IMR-90 (cell line): ENCODE results near the gene RNF223. TPM values are rescaled to one million over a fixed set of nuclear protein-coding genes. Genes with fewer than 3 reads are reported as not detected.

Experiments
- ATAC-seq: fragments of 200-7000 bp; cut with Tn5 transposase; 2 replicates; pipeline ENCODE4 v1.9.1; 2020; ENCODE audit warnings: low read depth, mild to moderate bottlenecking, moderate library complexity
- BruUV-seq: library from RNA; stranded (reverse); fragments of 400-500 nt; replicated peaks from 2 replicates; lab custom pipeline; 2021; lab: Mats Ljungman, UMichigan
- CTCF ChIA-PET: fragments of 300-600 bp; formaldehyde crosslinking; extraction: SDS; loops from one replicate; lab custom pipeline; 2021; ENCODE audit warnings: antibody characterized with exemption; lab: Yijun Ruan, JAX
- POLR2A ChIA-PET: fragments of 300-600 bp; sonication (Branson Sonifier 250); formaldehyde crosslinking; loops from one replicate; lab custom pipeline; 2022; ENCODE audit warnings: antibody characterized with exemption; ENCODE audit not compliant: unreplicated experiment; lab: Charles Lee
- DNase-seq: peaks from one replicate; pipeline ENCODE4 v3.0.0; 2013
- H2AFZ ChIP-seq: replicated peaks from 2 replicates; pipeline ENCODE3; 2013; ENCODE audit warnings: low read length, mild to moderate bottlenecking; ENCODE audit not compliant: poor library complexity
- H2AK5ac ChIP-seq: 2 replicates; pipeline ENCODE4 v1.6.1; 2013; ENCODE audit warnings: low read depth, low read length, inconsistent platforms
- H2AK9ac ChIP-seq: replicated peaks from 2 replicates; pipeline ENCODE3; 2013; ENCODE audit warnings: mild to moderate bottlenecking, low read depth, low read length, moderate library complexity; ENCODE audit not compliant: poor library complexity
- H2BK120ac ChIP-seq: 2 replicates; pipeline ENCODE4 v1.6.1; 2013; ENCODE audit warnings: low read depth, low read length, inconsistent platforms
- H2BK15ac ChIP-seq: 3 replicates; pipeline ENCODE4 v1.6.1; 2013; ENCODE audit warnings: low read depth, low read length, inconsistent platforms
- H2BK20ac ChIP-seq: 2 replicates; pipeline ENCODE4 v1.6.1; 2013; ENCODE audit warnings: low read depth, mild to moderate bottlenecking, inconsistent platforms, low read length, moderate library complexity
- H2BK5ac ChIP-seq: 2 replicates; pipeline ENCODE4 v1.6.1; 2013; ENCODE audit warnings: mild to moderate bottlenecking, low read depth, low read length, inconsistent platforms; ENCODE audit not compliant: poor library complexity, severe bottlenecking
- H3K14ac ChIP-seq: replicated peaks from 2 replicates; pipeline ENCODE4 v1.6.1; 2013; ENCODE audit warnings: low read depth, low read length, inconsistent platforms
- H3K18ac ChIP-seq: 2 replicates; pipeline ENCODE4 v1.6.1; 2013; ENCODE audit warnings: low read depth, low read length, control low read depth
- H3K23ac ChIP-seq: 2 replicates; pipeline ENCODE4 v1.6.1; 2013; ENCODE audit warnings: low read depth, low read length, inconsistent platforms
- H3K27ac ChIP-seq: 2 replicates; pipeline ENCODE4 v1.5.1; 2013; ENCODE audit warnings: mild to moderate bottlenecking, control low read depth, low read length; ENCODE audit not compliant: insufficient read depth
- H3K27me3 ChIP-seq: 2 replicates; pipeline ENCODE4 v1.6.1; 2013; ENCODE audit warnings: low read length; ENCODE audit not compliant: control insufficient read depth, insufficient read depth
- H3K36me3 ChIP-seq: 2 replicates; pipeline ENCODE4 v1.6.1; 2013; ENCODE audit warnings: low read length, mixed read lengths; ENCODE audit not compliant: control insufficient read depth, insufficient read depth
- H3K4ac ChIP-seq: 2 replicates; pipeline ENCODE4 v1.6.1; 2013; ENCODE audit warnings: low read depth, low read length, inconsistent platforms
- H3K4me1 ChIP-seq: 2 replicates; pipeline ENCODE4 v1.6.1; 2013; ENCODE audit warnings: low read length, mixed read lengths; ENCODE audit not compliant: control insufficient read depth, insufficient read depth
- H3K4me2 ChIP-seq: 2 replicates; pipeline ENCODE4 v1.6.1; 2013; ENCODE audit warnings: low read depth, mild to moderate bottlenecking, control low read depth, low read length, moderate library complexity
- H3K4me3 ChIP-seq: 2 replicates; pipeline ENCODE4 v1.5.1; 2013; ENCODE audit warnings: low read depth, mild to moderate bottlenecking, control low read depth, low read length, moderate library complexity; ENCODE audit not compliant: insufficient read depth
- H3K56ac ChIP-seq: 2 replicates; pipeline ENCODE4 v1.6.1; 2013; ENCODE audit warnings: low read length, inconsistent platforms; ENCODE audit not compliant: insufficient read depth; ENCODE audit errors: extremely low read depth
- H3K79me1 ChIP-seq, 2 experiments: 2 replicates each; pipeline ENCODE4 v1.6.1; 2013; ENCODE audit warnings: low read length in 2 of 2, inconsistent platforms in 1 of 2, low read depth in 1 of 2
- H3K9ac ChIP-seq: 2 replicates; pipeline ENCODE4 v1.6.1; 2013; ENCODE audit warnings: low read depth, low read length, control low read depth
- H3K9me1 ChIP-seq: 2 replicates; pipeline ENCODE4 v1.6.1; 2013; ENCODE audit warnings: low read length, inconsistent platforms; ENCODE audit not compliant: insufficient read depth
- H3K9me3 ChIP-seq: 2 replicates; pipeline ENCODE4 v1.6.1; 2013; ENCODE audit warnings: low read length; ENCODE audit not compliant: control insufficient read depth, insufficient read depth
- H4K20me1 ChIP-seq: 2 replicates; pipeline ENCODE4 v1.6.1; 2013; ENCODE audit warnings: low read length, inconsistent platforms; ENCODE audit not compliant: insufficient read depth
- H4K5ac ChIP-seq: 2 replicates; pipeline ENCODE4 v1.6.1; 2013; ENCODE audit warnings: mild to moderate bottlenecking, low read depth, low read length, control low read depth
- H4K8ac ChIP-seq, 2 experiments: 2 replicates each; pipeline ENCODE4 v1.6.1; 2013; ENCODE audit warnings: low read depth in 2 of 2, low read length in 2 of 2, control low read depth in 1 of 2, inconsistent platforms in 1 of 2
- H4K91ac ChIP-seq: 2 replicates; pipeline ENCODE4 v1.6.1; 2013; ENCODE audit warnings: low read depth, low read length, inconsistent platforms; ENCODE audit not compliant: insufficient read depth
- BHLHE40 ChIP-seq: fragments of 150-350 bp; IDR thresholded peaks from 2 replicates; pipeline ENCODE4 v1.6.1; 2016; ENCODE audit warnings: mild to moderate bottlenecking, low read depth, low read length
- WGBS, 2 experiments: methylation state at CpG; one replicate each; pipeline versions ENCODE4 v1.1.5 to v1.1.7; 2013; ENCODE audit warnings: missing lambda C conversion rate in 2 of 2; ENCODE audit not compliant: insufficient read length in 1 of 2; ENCODE audit errors: extremely low coverage in 2 of 2; 5-methylcytosine and 5-hydroxymethylcytosine counted together
- dilution Hi-C: fragments of 300-500 bp; cut with HindIII; formaldehyde crosslinking; loops from one replicate; pipeline ENCODE4 v1.14.3; 2018; ENCODE audit warnings: low sequenced_read_pairs; ENCODE audit not compliant: unreplicated experiment
- in situ Hi-C: fragments of 300-500 bp; cut with MboI; formaldehyde crosslinking; loops from 3 replicates; pipeline ENCODE4 v1.14.3; 2019; ENCODE audit warnings: low sequenced_read_pairs, inconsistent platforms, mixed read lengths
- intact Hi-C: fragments of 100-400 bp; cut with micrococcal nuclease; formaldehyde crosslinking; loops from 2 replicates; pipeline ENCODE4 v1.10.0; 2022
- polyA plus RNA-seq, 3 experiments: library from polyadenylated mRNA; depleted of rRNA; stranded (reverse); fragments of >200 nt; gene quantifications; 2 replicates each; pipeline ENCODE4 v1.2.3, GENCODE V29; 2012; ENCODE audit warnings: low replicate concordance in 1 of 3
- total RNA-seq: library from RNA; depleted of rRNA; stranded (reverse); fragments of >200 nt; gene quantifications from 2 replicates; pipeline ENCODE4 v1.2.3, GENCODE V29; 2012

The RNF223 gene
- total and polyA plus RNA-seq, 2 of the 4 experiments (the other 2 are of a cell fraction) = not detected

- Histone ChIP-seq H3K27me3 (no peaks in the 10 kb centered on the region), H4K91ac (no peak overlapping the region), H3K9me3 (no peaks in the 10 kb centered on the region), H3K23ac (no peak overlapping the region), H2BK20ac (no peak overlapping the region), H3K9ac (no peak overlapping the region), H3K4me1 (peaks cover 20% of the 10 kb centered on the region), H2AFZ (peak overlapping the region; percentile 43), H3K14ac (no peak overlapping the region), H2AK5ac (peak overlapping the region; percentile 27; the same call in 1 of the 2 replicates), H3K56ac (no peak overlapping the region), H2AK9ac (peak overlapping the region; percentile 84), H3K4me2 (no peak overlapping the region), H2BK5ac (no peak overlapping the region), H3K18ac (no peak overlapping the region), H4K20me1 (peaks cover 59% of the 10 kb centered on the region), H4K5ac (no peak overlapping the region), H3K4me3 (no peak overlapping the region), H3K9me1 (peaks cover 2% of the 10 kb centered on the region; the same call in 1 of the 2 replicates), H3K4ac (0 out of 2 replicates have a peak overlapping the region, but pooled peaks have one; percentile 9), H4K8ac (no peak overlapping the region), H3K27ac (no peak overlapping the region), H3K36me3 (peaks cover 28% of the 10 kb centered on the region), H2BK120ac (no peak overlapping the region), H2BK15ac (no peak overlapping the region), H3K79me1 (peaks cover 22 to 63% of the 10 kb centered on the region in 2 experiments)
- in situ Hi-C loops = no loop called here
- dilution Hi-C loops = no loop called here
- intact Hi-C loops = no loop called here
- CTCF ChIA-PET = no interaction called here
- DNase-seq (no peak), ATAC-seq (no peak)
- no TSS peak for BruUV-seq
- WGBS, 2 experiments = 42% methylated on average over 8 of the region's 31 CpGs; no CpG with 5 or more reads in 1 of the 2 experiments
- TF ChIP-seq BHLHE40 = no peak
- POLR2A ChIA-PET = no interaction called here
Observed at GRCh38 chr1:1024771-1025699, 49.1 kb downstream of the RNF223 start.
